K562 (cell line): ENCODE results near the gene RAB4B. TPM values are rescaled to one million over a fixed set of nuclear protein-coding genes. Genes with fewer than 3 reads are reported as not detected.
A peak's percentile ranks its signal among the peaks of the same experiment; 100 is the strongest.
"Not testable (repeated sequence)": the region's sequence is repeated elsewhere in the genome, so short reads cannot be mapped to it uniquely, and the experiment has no call there.

ENCODE experiments used
- ATAC-seq: fragments of 200-7000 bp; cut with Tn5 transposase; 3 replicates; pipeline ENCODE4 v1.9.1; 2020; ENCODE audit warnings: moderate library complexity
- BruUV-seq: library from RNA; stranded (reverse); fragments of 400-500 nt; replicated peaks from 2 replicates; lab custom pipeline; 2021; lab: Mats Ljungman, UMichigan
- CTCF ChIA-PET: fragments of 300-600 bp; formaldehyde crosslinking; extraction: SDS; loops from one replicate; lab custom pipeline; 2021; ENCODE audit warnings: low intra/inter-chr PET ratio; lab: Yijun Ruan, JAX
- POLR2A ChIA-PET: fragments of 300-600, 350-650 bp; sonication (Branson Sonifier 250); formaldehyde crosslinking; extraction: SDS; loops from one replicate; lab custom pipeline; 2021; ENCODE audit warnings: antibody characterized with exemption, inconsistent platforms; lab: Yijun Ruan, JAX
- DNase-seq, 4 experiments: peaks; one replicate each; pipeline versions ENCODE4 v3.0.0 to v3.0.0-alpha.2; 2011 to 2018; ENCODE audit warnings: low spot score in 3 of 4, mixed read lengths in 3 of 4; ENCODE audit errors: extremely low read depth in 1 of 4
- FAIRE-seq: peaks from 2 replicates; lab custom pipeline; 2011; peaks lifted over from hg19 to GRCh38; lab: Jason Lieb, UNC
- H2AFZ ChIP-seq: 2 replicates; pipeline ENCODE4 v1.6.0; 2011; ENCODE audit warnings: low read depth, low read length, control low read depth, inconsistent platforms
- H3K27ac ChIP-seq: fragments of 200-600 bp; 3 replicates; pipeline ENCODE4 v1.8.0; 2011; ENCODE audit warnings: low read depth, mild to moderate bottlenecking, control low read depth, inconsistent platforms, low read length, moderate library complexity, mixed read lengths; ENCODE audit errors: extremely low read depth
- H3K27me3 ChIP-seq, 2 experiments: fragments of 300-600 bp in 1 of 2; 2 replicates in 1 of 2; 3 replicates in 1 of 2; pipeline versions ENCODE4 v1.6.0 to v1.8.0; 2011; ENCODE audit warnings: inconsistent platforms in 2 of 2, low read length in 2 of 2, mild to moderate bottlenecking in 1 of 2, mixed read lengths in 1 of 2, moderate library complexity in 1 of 2; ENCODE audit not compliant: control insufficient read depth in 2 of 2, insufficient read depth in 2 of 2
- H3K36me3 ChIP-seq: fragments of 300-600 bp; 3 replicates; pipeline ENCODE4 v1.8.0; 2011; ENCODE audit warnings: mild to moderate bottlenecking, low read length, inconsistent platforms; ENCODE audit not compliant: control insufficient read depth, insufficient read depth
- H3K4me1 ChIP-seq, 2 experiments: fragments of 200-600 bp in 1 of 2; replicated peaks in 1 of 2; 2 replicates in 1 of 2; 3 replicates in 1 of 2; pipeline versions ENCODE4 v1.5.1 to v1.8.0; 2011; ENCODE audit warnings: inconsistent platforms in 2 of 2, low read length in 2 of 2, mild to moderate bottlenecking in 1 of 2, mixed read lengths in 1 of 2, moderate library complexity in 1 of 2; ENCODE audit not compliant: control insufficient read depth in 2 of 2, insufficient read depth in 2 of 2
- H3K4me2 ChIP-seq: 2 replicates; pipeline ENCODE4 v1.6.1; 2011; ENCODE audit warnings: low read length, control low read depth, inconsistent platforms, mixed read lengths; ENCODE audit not compliant: insufficient read depth
- H3K4me3 ChIP-seq: fragments of 200-600 bp; sonication (generic), shearing (Covaris generic); 2 replicates; pipeline ENCODE4 v1.5.1; 2016; ENCODE audit warnings: control low read depth, inconsistent platforms
- H3K79me2 ChIP-seq: fragments of 200-600 bp; 3 replicates; pipeline ENCODE4 v1.8.0; 2011; ENCODE audit warnings: low read length, inconsistent platforms; ENCODE audit not compliant: control insufficient read depth, insufficient read depth
- H3K9ac ChIP-seq, 2 experiments: 2 replicates each; pipeline versions ENCODE4 v1.6.0 to v1.6.1; 2011; ENCODE audit warnings: low read depth in 2 of 2, low read length in 2 of 2, control low read depth in 1 of 2, inconsistent platforms in 1 of 2, mild to moderate bottlenecking in 1 of 2, mixed read lengths in 1 of 2; ENCODE audit not compliant: insufficient read depth in 1 of 2
- H3K9me1 ChIP-seq: one replicate; pipeline ENCODE4 v1.6.0; 2011; ENCODE audit warnings: inconsistent platforms, mild to moderate bottlenecking, low read length, moderate library complexity; ENCODE audit not compliant: control insufficient read depth, insufficient read depth
- H3K9me3 ChIP-seq: replicated peaks from 2 replicates; pipeline ENCODE4 v1.5.1; 2011; ENCODE audit warnings: low read depth, low read length, inconsistent platforms; ENCODE audit not compliant: control insufficient read depth, insufficient read depth
- H4K20me1 ChIP-seq: replicated peaks from 2 replicates; pipeline ENCODE4 v1.6.1; 2011; ENCODE audit warnings: low read length, inconsistent platforms, mixed read lengths; ENCODE audit not compliant: control insufficient read depth, insufficient read depth
- CC2D1A ChIP-seq: fragments of 450-650 bp; IDR thresholded peaks from 2 replicates; pipeline ENCODE4 v1.6.1; 2017; ENCODE audit warnings: mild to moderate bottlenecking
- FOXM1 ChIP-seq, 2 experiments: fragments of 450-650 bp in 1 of 2; sonication (generic) in 1 of 2; formaldehyde crosslinking in 1 of 2; IDR thresholded peaks; 2 replicates each; pipeline versions ENCODE4 v1.6.1 to v1.9.0; 2017 to 2022; ENCODE audit warnings: low read depth in 2 of 2, mild to moderate bottlenecking in 2 of 2, missing genetic modification reagents in 1 of 2, moderate library complexity in 1 of 2
- LCOR ChIP-seq: sonication (generic); formaldehyde crosslinking; IDR thresholded peaks from 2 replicates; pipeline ENCODE4 v1.8.0; 2022; ENCODE audit warnings: mild to moderate bottlenecking, missing genetic modification reagents
- MAZ ChIP-seq, 2 experiments: fragments of 450-650 bp in 1 of 2; sonication (generic) in 1 of 2; formaldehyde crosslinking; IDR thresholded peaks in 1 of 2; conservative IDR thresholded peaks in 1 of 2; 2 replicates each; pipeline versions ENCODE4 v1.4.0 to v1.5.0; 2020; ENCODE audit warnings: mild to moderate bottlenecking in 1 of 2, missing genetic modification reagents in 1 of 2
- RBFOX2 ChIP-seq: fragments of 200-400 bp; formaldehyde crosslinking; IDR thresholded peaks from 2 replicates; pipeline ENCODE4 v1.6.1; 2017; ENCODE audit warnings: low read depth, mild to moderate bottlenecking, low read length, moderate library complexity
- ZNF197 ChIP-seq: fragments of 200-800 bp; sonication (Bioruptor generic); IDR thresholded peaks from 2 replicates; pipeline ENCODE4 v1.6.1; 2016; ENCODE audit warnings: low read depth, missing genetic modification characterization, missing compliant biosample characterization
- WGBS: fragments of 100-300 bp; shearing (Covaris generic); methylation state at CpG from one replicate; pipeline ENCODE4 v1.1.6; 2016; ENCODE audit warnings: low coverage, mixed read lengths; ENCODE audit not compliant: insufficient coverage; ENCODE audit errors: missing lambda C conversion rate; 5-methylcytosine and 5-hydroxymethylcytosine counted together
- in situ Hi-C: fragments of 300-500 bp; cut with MboI; formaldehyde crosslinking; loops from 4 replicates; pipeline ENCODE4 v1.15.0; 2018; ENCODE audit warnings: inconsistent platforms, mixed read lengths
- intact Hi-C: fragments of 100-400 bp; cut with micrococcal nuclease; formaldehyde crosslinking; loops from 2 replicates; pipeline ENCODE4 v1.14.2; 2022
- polyA plus RNA-seq, 8 experiments: library from polyadenylated mRNA; depleted of rRNA in 4 of 8; stranded (reverse) in 5 of 8; unstranded in 3 of 8; fragments of >200 nt; fragmentation: Nextera tagmentation in 2 of 8; fragmentation: Illumina TruSeq in 1 of 8; extraction: Ambion mirVana in 2 of 8; extraction: Trizol in 1 of 8; gene quantifications; 2 replicates each; pipeline versions ENCODE4 v1.2.1 to v1.2.3, GENCODE V29; 2011 to 2014; ENCODE audit warnings: inconsistent platforms in 1 of 8, missing spikeins in 1 of 8
- total RNA-seq, 7 experiments: library from RNA; depleted of rRNA in 6 of 7; stranded (reverse); fragments of >200 nt in 6 of 7; fragmentation: Illumina TruSeq in 2 of 7; extraction: Trizol in 2 of 7; gene quantifications; 2 replicates each; pipeline versions ENCODE4 v1.2.1 to v1.2.3, GENCODE V29; 2011 to 2021; ENCODE audit warnings: low replicate concordance in 1 of 7
- TF ChIP-seq, protein P1 (sequence below), 2 experiments: fragments of 450-650 bp; IDR thresholded peaks; 2 replicates each; pipeline ENCODE4 v1.6.1; 2016
- TF ChIP-seq, protein P2 (sequence below): sonication (generic); formaldehyde crosslinking; IDR thresholded peaks from 2 replicates; pipeline ENCODE4 v1.8.0; 2022; ENCODE audit warnings: mild to moderate bottlenecking, missing genetic modification reagents
- TF ChIP-seq, protein P3 (sequence below): sonication (generic); formaldehyde crosslinking; IDR thresholded peaks from 2 replicates; pipeline ENCODE4 v1.9.0; 2022; ENCODE audit warnings: mild to moderate bottlenecking, missing genetic modification reagents

Gene RAB4B
- total and polyA plus RNA-seq, 9 of the 15 experiments (the other 6 are each of a cell fraction or from before 2014, with no cell fraction given) = 0.28 to 20.4 (median 9.0) TPM

- TF ChIP-seq, protein P1, sequence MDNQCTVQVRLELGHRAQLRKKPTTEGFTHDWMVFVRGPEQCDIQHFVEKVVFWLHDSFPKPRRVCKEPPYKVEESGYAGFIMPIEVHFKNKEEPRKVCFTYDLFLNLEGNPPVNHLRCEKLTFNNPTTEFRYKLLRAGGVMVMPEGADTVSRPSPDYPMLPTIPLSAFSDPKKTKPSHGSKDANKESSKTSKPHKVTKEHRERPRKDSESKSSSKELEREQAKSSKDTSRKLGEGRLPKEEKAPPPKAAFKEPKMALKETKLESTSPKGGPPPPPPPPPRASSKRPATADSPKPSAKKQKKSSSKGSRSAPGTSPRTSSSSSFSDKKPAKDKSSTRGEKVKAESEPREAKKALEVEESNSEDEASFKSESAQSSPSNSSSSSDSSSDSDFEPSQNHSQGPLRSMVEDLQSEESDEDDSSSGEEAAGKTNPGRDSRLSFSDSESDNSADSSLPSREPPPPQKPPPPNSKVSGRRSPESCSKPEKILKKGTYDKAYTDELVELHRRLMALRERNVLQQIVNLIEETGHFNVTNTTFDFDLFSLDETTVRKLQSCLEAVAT (IDR thresholded peaks at IDR 0.05) = peak in 1 of 2 experiments; percentile 95; a peak in 2 of 4 replicates
- TF ChIP-seq LCOR = peak; percentile 61
- TF ChIP-seq CC2D1A = peak; percentile 71; the same call in 1 of the 2 replicates
- TF ChIP-seq FOXM1 (IDR thresholded peaks at IDR 0.05; ENCODE audit: low read depth) = peak; percentile 60
- TF ChIP-seq FOXM1 (CRISPR knock-in tag; IDR thresholded peaks at IDR 0.05; ENCODE audit: low read depth) = not testable (repeated sequence)
- 0 out of 2 replicates have a peak, but pooled peaks have one; percentile 45 for TF ChIP-seq ZNF197 (CRISPR knock-in tag)
- TF ChIP-seq MAZ (CRISPR knock-in tag; conservative IDR thresholded peaks at IDR 0.05 in 1 of 2, IDR thresholded peaks at IDR 0.05 in 1 of 2) = peak; percentile 71 to 80; a peak in 3 of 4 replicates
Observed at GRCh38 chr19:40822704-40823553, 44.9 kb downstream of the RAB4B start (continued).

DNA sequence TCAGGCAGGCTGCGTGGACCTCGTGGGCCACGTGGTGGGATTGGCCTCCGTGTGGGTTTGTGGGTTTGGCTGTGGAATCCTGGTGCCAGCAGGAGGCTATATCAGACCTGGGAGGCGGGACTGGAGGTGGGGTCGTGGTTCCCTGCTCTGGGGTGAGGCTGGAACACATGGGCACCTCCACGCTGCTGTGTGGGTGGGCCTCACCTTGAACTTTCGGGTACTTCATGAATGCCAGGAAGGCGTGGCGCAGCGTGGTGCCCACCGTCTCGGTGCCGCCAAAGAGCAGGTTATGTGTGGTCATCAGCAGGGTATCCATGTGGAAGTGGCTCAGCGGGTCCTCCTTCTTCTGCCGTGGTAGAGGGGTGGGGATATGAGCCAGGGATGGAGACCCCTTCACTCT lies 46.9 kb downstream of the RAB4B start:
- H3K36me3 ChIP-seq, H3K27me3 ChIP-seq, FAIRE-seq, DNase-seq, in situ Hi-C loops, H4K20me1 ChIP-seq, POLR2A ChIA-PET, H2AFZ ChIP-seq, H3K27ac ChIP-seq, BruUV-seq, H3K79me2 ChIP-seq, CTCF ChIA-PET, H3K9me3 ChIP-seq, H3K9me1 ChIP-seq, ATAC-seq, H3K4me3 ChIP-seq: not testable (repeated sequence)
- 89% methylated on average over 9 of the region's 16 CpGs for WGBS
- intact Hi-C loops = loop anchor here (5.0 kb wide), 1 partner anchor 163 kb away; no protein-coding TSS in a partner anchor
- Histone ChIP-seq H3K9ac (peak overlapping the region in 1 of 2 experiments; percentile 66; a peak in 2 of 4 replicates), H3K4me1 (peaks cover 41 to 54% of the 10 kb centered on the region in 2 experiments), H3K4me2 (peak overlapping the region; percentile 67; the same call in 1 of the 2 replicates)
- TF ChIP-seq, protein P2, sequence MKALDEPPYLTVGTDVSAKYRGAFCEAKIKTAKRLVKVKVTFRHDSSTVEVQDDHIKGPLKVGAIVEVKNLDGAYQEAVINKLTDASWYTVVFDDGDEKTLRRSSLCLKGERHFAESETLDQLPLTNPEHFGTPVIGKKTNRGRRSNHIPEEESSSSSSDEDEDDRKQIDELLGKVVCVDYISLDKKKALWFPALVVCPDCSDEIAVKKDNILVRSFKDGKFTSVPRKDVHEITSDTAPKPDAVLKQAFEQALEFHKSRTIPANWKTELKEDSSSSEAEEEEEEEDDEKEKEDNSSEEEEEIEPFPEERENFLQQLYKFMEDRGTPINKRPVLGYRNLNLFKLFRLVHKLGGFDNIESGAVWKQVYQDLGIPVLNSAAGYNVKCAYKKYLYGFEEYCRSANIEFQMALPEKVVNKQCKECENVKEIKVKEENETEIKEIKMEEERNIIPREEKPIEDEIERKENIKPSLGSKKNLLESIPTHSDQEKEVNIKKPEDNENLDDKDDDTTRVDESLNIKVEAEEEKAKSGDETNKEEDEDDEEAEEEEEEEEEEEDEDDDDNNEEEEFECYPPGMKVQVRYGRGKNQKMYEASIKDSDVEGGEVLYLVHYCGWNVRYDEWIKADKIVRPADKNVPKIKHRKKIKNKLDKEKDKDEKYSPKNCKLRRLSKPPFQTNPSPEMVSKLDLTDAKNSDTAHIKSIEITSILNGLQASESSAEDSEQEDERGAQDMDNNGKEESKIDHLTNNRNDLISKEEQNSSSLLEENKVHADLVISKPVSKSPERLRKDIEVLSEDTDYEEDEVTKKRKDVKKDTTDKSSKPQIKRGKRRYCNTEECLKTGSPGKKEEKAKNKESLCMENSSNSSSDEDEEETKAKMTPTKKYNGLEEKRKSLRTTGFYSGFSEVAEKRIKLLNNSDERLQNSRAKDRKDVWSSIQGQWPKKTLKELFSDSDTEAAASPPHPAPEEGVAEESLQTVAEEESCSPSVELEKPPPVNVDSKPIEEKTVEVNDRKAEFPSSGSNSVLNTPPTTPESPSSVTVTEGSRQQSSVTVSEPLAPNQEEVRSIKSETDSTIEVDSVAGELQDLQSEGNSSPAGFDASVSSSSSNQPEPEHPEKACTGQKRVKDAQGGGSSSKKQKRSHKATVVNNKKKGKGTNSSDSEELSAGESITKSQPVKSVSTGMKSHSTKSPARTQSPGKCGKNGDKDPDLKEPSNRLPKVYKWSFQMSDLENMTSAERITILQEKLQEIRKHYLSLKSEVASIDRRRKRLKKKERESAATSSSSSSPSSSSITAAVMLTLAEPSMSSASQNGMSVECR (CRISPR knock-in tag) = peak; percentile 24; the same call in 1 of the 2 replicates
- TF ChIP-seq, protein P3, sequence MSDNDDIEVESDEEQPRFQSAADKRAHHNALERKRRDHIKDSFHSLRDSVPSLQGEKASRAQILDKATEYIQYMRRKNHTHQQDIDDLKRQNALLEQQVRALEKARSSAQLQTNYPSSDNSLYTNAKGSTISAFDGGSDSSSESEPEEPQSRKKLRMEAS (CRISPR knock-in tag) = 0 out of 2 replicates have a peak, but pooled peaks have one; percentile 22
- peak; percentile 35; the same call in 1 of the 2 replicates for TF ChIP-seq RBFOX2
